Stomach (tissue), 4 donors: ENCODE measurements around the gene HTT.

Source experiments
- POLR2A ChIP-seq, 4 donors: fragments of 450-650 bp; IDR thresholded peaks; one replicate each; pipeline ENCODE4 v1.6.1; 2016; ENCODE audit warnings: antibody characterized with exemption in 4 of 4, control low read depth in 2 of 4, mild to moderate bottlenecking in 1 of 4, moderate library complexity in 1 of 4
- POLR2AphosphoS5 ChIP-seq, 3 donors: sonication (generic); formaldehyde crosslinking; IDR thresholded peaks; one replicate each; pipeline ENCODE4 v1.6.1; 2016; ENCODE audit warnings: antibody characterized with exemption in 3 of 3
- TF ChIP-seq, protein P1 (sequence below), 7 experiments: fragments of 450-650 bp in 4 of 7; fragments of 200-600 bp in 3 of 7; sonication (generic) in 3 of 7; IDR thresholded peaks; one replicate each; pipeline ENCODE4 v1.5.1; 2016 to 2019; ENCODE audit warnings: antibody characterized with exemption in 7 of 7, control low read depth in 2 of 7, mild to moderate bottlenecking in 1 of 7

DNA sequence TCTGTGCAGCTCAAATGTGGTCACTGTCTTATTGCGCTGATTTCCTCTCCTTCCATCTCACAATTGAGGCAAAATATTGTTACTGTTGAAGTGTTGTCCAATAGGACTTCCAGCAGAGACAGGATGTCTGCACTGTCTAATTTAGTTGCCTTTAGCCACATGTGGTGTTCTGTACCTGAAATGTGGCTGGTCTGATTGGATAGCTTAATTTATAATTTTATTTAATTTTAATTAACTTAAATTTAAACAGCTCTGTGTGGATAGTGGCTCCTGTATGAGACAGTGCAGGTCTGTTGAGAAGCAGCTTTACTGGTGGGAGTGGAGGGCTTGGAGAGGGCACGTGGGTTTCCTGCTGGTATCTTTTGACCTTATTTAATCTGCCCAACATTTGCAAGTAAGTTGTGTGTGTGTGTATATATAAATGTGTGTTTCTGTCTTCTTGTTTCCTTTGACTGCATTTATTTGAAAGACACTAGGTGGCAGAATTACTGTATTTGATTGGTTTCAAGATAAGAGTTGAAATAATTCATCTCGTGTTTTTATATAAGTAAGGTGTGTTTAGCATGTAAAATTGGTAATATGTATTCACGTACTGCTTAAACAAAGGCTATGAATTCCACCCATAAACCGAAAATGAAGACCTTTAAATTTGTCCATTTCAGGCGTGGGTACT is 119.2 kb downstream of the HTT start:
- TF ChIP-seq POLR2A (IDR thresholded peaks at IDR 0.05) (no peak), POLR2AphosphoS5 (IDR thresholded peaks at IDR 0.05) (no peak)
- TF ChIP-seq, protein P1, sequence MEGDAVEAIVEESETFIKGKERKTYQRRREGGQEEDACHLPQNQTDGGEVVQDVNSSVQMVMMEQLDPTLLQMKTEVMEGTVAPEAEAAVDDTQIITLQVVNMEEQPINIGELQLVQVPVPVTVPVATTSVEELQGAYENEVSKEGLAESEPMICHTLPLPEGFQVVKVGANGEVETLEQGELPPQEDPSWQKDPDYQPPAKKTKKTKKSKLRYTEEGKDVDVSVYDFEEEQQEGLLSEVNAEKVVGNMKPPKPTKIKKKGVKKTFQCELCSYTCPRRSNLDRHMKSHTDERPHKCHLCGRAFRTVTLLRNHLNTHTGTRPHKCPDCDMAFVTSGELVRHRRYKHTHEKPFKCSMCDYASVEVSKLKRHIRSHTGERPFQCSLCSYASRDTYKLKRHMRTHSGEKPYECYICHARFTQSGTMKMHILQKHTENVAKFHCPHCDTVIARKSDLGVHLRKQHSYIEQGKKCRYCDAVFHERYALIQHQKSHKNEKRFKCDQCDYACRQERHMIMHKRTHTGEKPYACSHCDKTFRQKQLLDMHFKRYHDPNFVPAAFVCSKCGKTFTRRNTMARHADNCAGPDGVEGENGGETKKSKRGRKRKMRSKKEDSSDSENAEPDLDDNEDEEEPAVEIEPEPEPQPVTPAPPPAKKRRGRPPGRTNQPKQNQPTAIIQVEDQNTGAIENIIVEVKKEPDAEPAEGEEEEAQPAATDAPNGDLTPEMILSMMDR (IDR thresholded peaks at IDR 0.05) = peak in 1 of 7 experiments; percentile 23
